Neuron (in vitro differentiated cells): ENCODE results near the gene SLC24A4.

Source experiments
- H2AFZ ChIP-seq: one replicate; pipeline ENCODE4 v1.6.1; 2013; ENCODE audit warnings: low read depth, mild to moderate bottlenecking, inconsistent platforms, low read length, moderate library complexity
- H3K27me3 ChIP-seq: one replicate; pipeline ENCODE4 v1.6.1; 2013; ENCODE audit warnings: low read length; ENCODE audit not compliant: insufficient read depth
- H3K36me3 ChIP-seq: one replicate; pipeline ENCODE4 v1.6.1; 2013; ENCODE audit warnings: low read length; ENCODE audit not compliant: insufficient read depth
- H3K4me1 ChIP-seq: one replicate; pipeline ENCODE4 v1.6.1; 2013; ENCODE audit warnings: low read length; ENCODE audit not compliant: insufficient read depth
- H3K4me3 ChIP-seq: 2 replicates; pipeline ENCODE4 v1.5.1; 2013; ENCODE audit warnings: mild to moderate bottlenecking, low read length, moderate library complexity
- H3K9me3 ChIP-seq: one replicate; pipeline ENCODE4 v1.6.1; 2013; ENCODE audit warnings: low read length

The SLC24A4 gene

DNA sequence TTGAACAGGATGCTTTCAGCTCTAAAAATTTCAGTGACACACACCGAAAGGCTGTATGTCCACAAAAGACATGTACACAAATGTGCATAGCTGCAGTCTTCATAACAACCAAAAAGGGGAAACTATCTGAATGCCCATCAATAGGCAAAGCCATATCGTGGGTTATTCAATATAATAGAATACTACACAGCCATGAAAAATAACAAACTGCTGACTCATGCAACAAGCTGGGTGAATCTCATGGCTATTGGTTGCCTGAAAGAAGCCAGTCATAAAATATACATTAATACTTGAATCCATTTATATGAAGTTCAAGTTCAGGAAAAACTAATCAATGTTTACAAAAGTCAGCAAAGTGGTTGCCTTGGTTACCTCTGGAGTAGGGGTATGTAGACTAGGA, 132.3 kb downstream of the SLC24A4 start:
- Histone ChIP-seq H3K9me3 (no peaks in the 10 kb centered on the region), H3K4me1 (peaks cover 4% of the 10 kb centered on the region), H3K36me3 (no peaks in the 10 kb centered on the region), H3K4me3 (no peak overlapping the region), H2AFZ (no peak overlapping the region), H3K27me3 (no peaks in the 10 kb centered on the region)

DNA sequence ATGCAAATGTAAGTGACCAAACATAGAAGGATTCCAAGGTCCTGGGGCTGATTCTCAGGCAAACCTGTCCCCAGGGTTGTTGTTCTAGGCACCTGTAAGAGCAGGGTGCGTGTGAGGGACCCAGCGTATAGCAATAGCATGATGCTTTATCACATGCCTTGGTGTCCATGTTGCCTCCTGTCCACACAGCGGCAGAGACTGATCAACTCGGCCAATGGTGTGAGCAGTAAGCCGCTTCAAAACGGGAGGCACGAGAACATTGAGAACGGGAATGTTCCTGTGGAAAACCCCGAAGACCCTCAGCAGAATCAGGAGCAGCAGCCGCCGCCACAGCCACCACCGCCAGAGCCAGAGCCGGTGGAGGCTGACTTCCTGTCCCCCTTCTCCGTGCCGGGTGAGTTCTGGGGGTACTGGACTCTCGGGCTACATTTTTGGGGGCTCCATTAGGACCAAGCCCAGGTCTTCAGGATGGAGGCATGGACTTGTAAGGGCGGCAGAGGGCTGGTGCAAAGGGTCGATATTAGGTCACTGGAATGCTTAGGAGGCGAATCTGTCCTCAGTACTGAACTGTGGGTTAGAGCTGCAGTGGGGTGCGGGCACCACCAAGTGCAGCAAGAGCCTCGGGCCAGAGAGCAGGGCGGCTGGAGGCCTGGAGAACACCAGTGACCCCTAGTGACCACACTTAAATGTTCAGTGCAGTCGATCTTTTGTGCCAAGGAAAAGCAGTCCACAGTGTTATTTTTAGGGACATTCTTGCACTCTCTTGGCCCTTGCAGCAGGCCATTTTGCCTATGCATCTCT, 133.4 kb downstream of the SLC24A4 start:
- H3K36me3 ChIP-seq, result no peaks in the 10 kb centered on the region
- H3K9me3 ChIP-seq, result no peaks in the 10 kb centered on the region
- no peak overlapping the region for H2AFZ ChIP-seq
- H3K27me3 ChIP-seq, result no peaks in the 10 kb centered on the region
- H3K4me3 ChIP-seq, result no peak overlapping the region
- no peaks in the 10 kb centered on the region for H3K4me1 ChIP-seq

- no peak overlapping the region for H2AFZ ChIP-seq
- H3K4me3 ChIP-seq, result no peak overlapping the region
- H3K9me3 ChIP-seq, result no peaks in the 10 kb centered on the region
- H3K4me1 ChIP-seq, result no peaks in the 10 kb centered on the region
- no peaks in the 10 kb centered on the region for H3K36me3 ChIP-seq
- no peaks in the 10 kb centered on the region for H3K27me3 ChIP-seq
Measured at GRCh38 chr14:92457016-92457565, 134.1 kb downstream of the SLC24A4 start.

DNA sequence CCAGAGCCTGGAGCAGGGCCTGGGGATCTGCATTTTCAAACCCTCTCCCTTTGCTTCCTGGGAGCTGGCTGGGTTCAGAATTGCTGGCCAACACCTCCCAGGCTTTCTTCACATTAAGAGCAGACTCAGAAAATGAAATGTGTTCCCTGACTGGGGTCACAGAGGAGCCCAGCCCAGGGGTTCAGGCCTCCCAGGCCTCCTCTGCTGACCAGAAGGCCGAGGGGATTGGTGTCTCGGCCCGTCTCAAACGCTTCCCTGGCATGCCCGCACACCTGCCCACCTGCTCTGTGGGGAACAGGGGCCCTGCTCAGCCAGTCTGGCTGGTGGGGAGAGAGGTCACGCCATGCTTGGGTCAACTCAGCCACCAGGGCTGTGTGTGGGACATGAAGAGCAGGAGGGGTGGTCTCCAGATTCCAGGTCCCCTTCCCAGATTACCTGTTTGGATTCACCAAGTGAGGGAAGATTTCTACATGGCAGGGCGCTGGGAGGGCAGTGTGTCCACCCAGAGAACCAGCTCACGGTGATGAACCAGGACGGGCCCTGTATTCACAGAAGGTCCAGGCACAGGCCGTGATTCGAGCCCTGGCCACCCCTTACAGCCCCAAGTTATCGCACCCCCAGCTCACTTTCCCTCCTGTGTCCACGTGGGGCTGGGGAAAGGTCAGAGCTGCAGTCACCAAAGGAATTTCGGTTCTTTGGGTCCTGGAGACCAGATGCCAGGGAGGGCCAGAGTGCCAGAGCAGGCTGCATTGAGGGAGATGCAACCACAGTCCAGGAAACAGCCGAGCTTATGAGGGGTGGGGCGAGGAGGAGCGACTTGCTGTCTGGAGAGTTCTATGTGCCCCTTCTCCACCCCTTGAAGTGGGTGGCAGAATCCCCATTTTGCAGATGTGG, 135.4 kb downstream of the SLC24A4 start:
- no peaks in the 10 kb centered on the region for H3K36me3 ChIP-seq
- no peaks in the 10 kb centered on the region for H3K27me3 ChIP-seq
- H3K4me1 ChIP-seq, result no peaks in the 10 kb centered on the region
- no peak overlapping the region for H3K4me3 ChIP-seq
- H3K9me3 ChIP-seq, result no peaks in the 10 kb centered on the region
- no peak overlapping the region for H2AFZ ChIP-seq

DNA sequence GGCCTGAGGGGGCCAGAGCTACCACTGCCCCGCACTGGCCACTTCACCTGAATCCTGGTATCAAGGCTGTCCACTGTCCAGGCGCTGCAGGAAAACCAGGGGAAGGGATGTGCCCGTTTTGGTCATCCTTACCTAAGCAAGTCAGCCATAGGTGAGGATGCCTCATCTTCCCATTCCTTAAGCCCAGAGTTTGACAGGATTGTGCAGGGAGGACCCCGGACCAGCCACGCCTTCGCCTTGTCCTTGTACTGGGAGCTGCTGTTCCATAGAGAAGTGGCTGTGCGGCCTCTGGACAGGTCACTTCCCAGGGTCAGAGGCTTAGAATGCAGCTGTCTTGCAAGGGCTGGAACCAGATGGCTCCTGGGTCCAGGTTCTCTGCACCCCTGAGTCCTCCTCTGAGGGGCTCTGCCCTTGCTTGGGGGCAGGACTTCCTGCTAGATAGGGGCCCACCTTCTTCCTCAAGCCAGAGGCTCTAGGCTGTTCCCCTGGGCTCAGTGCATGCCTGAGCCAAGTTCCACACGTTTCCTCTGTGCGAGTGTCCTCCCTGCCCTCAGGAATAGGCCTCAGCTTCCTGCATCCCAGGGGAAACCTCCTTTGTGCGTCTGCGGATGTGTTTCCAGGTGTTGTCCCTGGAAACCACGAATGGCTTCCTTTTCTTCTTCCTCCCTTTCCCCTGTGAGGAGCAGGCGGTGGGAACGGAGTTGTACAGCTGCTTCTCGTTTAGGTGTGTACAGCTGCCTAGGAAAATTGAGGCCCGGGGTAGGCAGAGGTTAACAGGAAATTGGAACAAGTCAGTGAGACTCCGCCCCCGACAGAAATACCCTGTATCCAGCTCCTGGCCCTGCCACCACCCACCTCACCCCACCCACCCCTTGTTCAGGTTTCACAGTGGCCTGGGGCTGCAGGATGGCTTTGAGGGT, 136.3 kb downstream of the SLC24A4 start:
- Histone ChIP-seq H3K27me3 (no peaks in the 10 kb centered on the region), H3K4me3 (no peak overlapping the region), H2AFZ (no peak overlapping the region), H3K9me3 (no peaks in the 10 kb centered on the region), H3K36me3 (no peaks in the 10 kb centered on the region), H3K4me1 (no peaks in the 10 kb centered on the region)

GRCh38 chr14:92459950-92460421, 137.0 kb downstream of the SLC24A4 start:
- Histone ChIP-seq H3K9me3 (no peaks in the 10 kb centered on the region), H2AFZ (no peak overlapping the region), H3K36me3 (no peaks in the 10 kb centered on the region), H3K27me3 (no peaks in the 10 kb centered on the region), H3K4me3 (no peak overlapping the region), H3K4me1 (no peaks in the 10 kb centered on the region)

GRCh38 chr14:92460541-92460915, 137.6 kb downstream of the SLC24A4 start:
- H2AFZ ChIP-seq, result no peak overlapping the region
- H3K4me1 ChIP-seq, result no peaks in the 10 kb centered on the region
- no peaks in the 10 kb centered on the region for H3K27me3 ChIP-seq
- H3K36me3 ChIP-seq, result no peaks in the 10 kb centered on the region
- no peak overlapping the region for H3K4me3 ChIP-seq
- H3K9me3 ChIP-seq, result no peaks in the 10 kb centered on the region

- no peaks in the 10 kb centered on the region for H3K4me1 ChIP-seq
- no peaks in the 10 kb centered on the region for H3K36me3 ChIP-seq
- no peaks in the 10 kb centered on the region for H3K9me3 ChIP-seq
- no peak overlapping the region for H2AFZ ChIP-seq
- H3K4me3 ChIP-seq, result no peak overlapping the region
- H3K27me3 ChIP-seq, result no peaks in the 10 kb centered on the region
Measured at GRCh38 chr14:92460916-92461579, 138.1 kb downstream of the SLC24A4 start.

- H3K9me3 ChIP-seq, result peaks cover 2% of the 10 kb centered on the region
- no peaks in the 10 kb centered on the region for H3K27me3 ChIP-seq
- no peak overlapping the region for H2AFZ ChIP-seq
- no peaks in the 10 kb centered on the region for H3K4me1 ChIP-seq
- H3K36me3 ChIP-seq, result no peaks in the 10 kb centered on the region
- no peak overlapping the region for H3K4me3 ChIP-seq
Measured at GRCh38 chr14:92461891-92462290, 138.9 kb downstream of the SLC24A4 start.

- Histone ChIP-seq H3K4me3 (no peak overlapping the region), H3K27me3 (no peaks in the 10 kb centered on the region), H2AFZ (no peak overlapping the region), H3K9me3 (peaks cover 3% of the 10 kb centered on the region), H3K36me3 (no peaks in the 10 kb centered on the region), H3K4me1 (no peaks in the 10 kb centered on the region)
Measured at GRCh38 chr14:92462568-92462967, 139.6 kb downstream of the SLC24A4 start.

GRCh38 chr14:92463141-92463540, 140.2 kb downstream of the SLC24A4 start:
- Histone ChIP-seq H3K27me3 (no peaks in the 10 kb centered on the region), H2AFZ (no peak overlapping the region), H3K4me1 (no peaks in the 10 kb centered on the region), H3K9me3 (peaks cover 5% of the 10 kb centered on the region), H3K36me3 (no peaks in the 10 kb centered on the region), H3K4me3 (no peak overlapping the region)

DNA sequence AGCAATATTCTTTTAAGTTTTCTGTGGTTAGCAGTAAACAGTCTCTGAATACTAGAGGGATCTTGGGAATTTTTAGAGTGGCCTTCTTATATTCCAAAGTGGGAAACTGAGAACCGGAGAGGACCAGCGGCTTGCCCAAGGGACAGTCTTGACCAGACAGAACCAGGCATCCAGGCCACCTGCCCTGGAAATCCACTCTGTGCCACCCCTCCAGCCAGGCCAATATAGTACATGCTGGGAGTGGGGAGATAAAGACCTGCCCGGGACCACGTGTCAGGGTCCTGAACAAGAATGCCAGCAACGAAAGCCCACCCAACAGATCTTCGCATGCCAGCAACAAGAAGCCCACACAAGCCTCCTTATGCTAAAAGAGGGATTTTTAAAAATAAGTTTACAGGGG, 141.2 kb downstream of the SLC24A4 start:
- Histone ChIP-seq H3K4me3 (no peak overlapping the region), H3K4me1 (no peaks in the 10 kb centered on the region), H3K9me3 (peaks cover 5% of the 10 kb centered on the region), H2AFZ (no peak overlapping the region), H3K27me3 (no peaks in the 10 kb centered on the region), H3K36me3 (no peaks in the 10 kb centered on the region)
